Measurements from ENCODE around the gene CHSY3. TPM values are rescaled to one million over a fixed set of nuclear protein-coding genes. Genes with fewer than 3 reads are reported as not detected.

CHSY3 gene
- total RNA-seq, 1 donor from 2014 or later = 9.4 TPM

- TF ChIP-seq, protein P1, sequence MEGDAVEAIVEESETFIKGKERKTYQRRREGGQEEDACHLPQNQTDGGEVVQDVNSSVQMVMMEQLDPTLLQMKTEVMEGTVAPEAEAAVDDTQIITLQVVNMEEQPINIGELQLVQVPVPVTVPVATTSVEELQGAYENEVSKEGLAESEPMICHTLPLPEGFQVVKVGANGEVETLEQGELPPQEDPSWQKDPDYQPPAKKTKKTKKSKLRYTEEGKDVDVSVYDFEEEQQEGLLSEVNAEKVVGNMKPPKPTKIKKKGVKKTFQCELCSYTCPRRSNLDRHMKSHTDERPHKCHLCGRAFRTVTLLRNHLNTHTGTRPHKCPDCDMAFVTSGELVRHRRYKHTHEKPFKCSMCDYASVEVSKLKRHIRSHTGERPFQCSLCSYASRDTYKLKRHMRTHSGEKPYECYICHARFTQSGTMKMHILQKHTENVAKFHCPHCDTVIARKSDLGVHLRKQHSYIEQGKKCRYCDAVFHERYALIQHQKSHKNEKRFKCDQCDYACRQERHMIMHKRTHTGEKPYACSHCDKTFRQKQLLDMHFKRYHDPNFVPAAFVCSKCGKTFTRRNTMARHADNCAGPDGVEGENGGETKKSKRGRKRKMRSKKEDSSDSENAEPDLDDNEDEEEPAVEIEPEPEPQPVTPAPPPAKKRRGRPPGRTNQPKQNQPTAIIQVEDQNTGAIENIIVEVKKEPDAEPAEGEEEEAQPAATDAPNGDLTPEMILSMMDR (IDR thresholded peaks at IDR 0.05; ENCODE audit: insufficient read depth, low read depth, low read length) = no peak
- no peak for TF ChIP-seq EZH2 (IDR thresholded peaks at IDR 0.05; ENCODE audit: insufficient read depth, low read length)
- H2AFZ ChIP-seq (ENCODE audit: low read depth, low read length) = no peak overlapping the region
- no peak overlapping the region for H3K4me3 ChIP-seq (ENCODE audit: insufficient read depth, low read depth, low read length)
- no peaks in the 10 kb centered on the region for H3K27me3 ChIP-seq (ENCODE audit: insufficient read depth, low read length)
- H3K79me2 ChIP-seq (ENCODE audit: insufficient read depth, low read length) = no peaks in the 10 kb centered on the region
- H3K4me1 ChIP-seq (ENCODE audit: insufficient read depth, low read length) = no peaks in the 10 kb centered on the region
- H3K4me3 Mint-ChIP-seq (ENCODE audit: unreplicated experiment) = no peak overlapping the region
- DNase-seq (ENCODE audit: low read depth) = no peak
- FAIRE-seq = no peak
- H3K9me3 Mint-ChIP-seq (ENCODE audit: unreplicated experiment) = peaks cover 5% of the 10 kb centered on the region
- H3K36me3 Mint-ChIP-seq (ENCODE audit: low read depth, unreplicated experiment) = no peaks in the 10 kb centered on the region
- no peaks in the 10 kb centered on the region for H3K4me1 Mint-ChIP-seq (ENCODE audit: low read depth, unreplicated experiment)
- H3K27ac Mint-ChIP-seq (ENCODE audit: unreplicated experiment) = no peak overlapping the region
- no peak overlapping the region for H3K4me2 ChIP-seq (ENCODE audit: low read length)
- no peaks in the 10 kb centered on the region for H4K20me1 ChIP-seq (ENCODE audit: insufficient read depth, low read length)
- H3K27ac ChIP-seq (ENCODE audit: low read depth, low read length) = no peak overlapping the region
- no peak overlapping the region for H3K9ac ChIP-seq (ENCODE audit: low read length)
- no peaks in the 10 kb centered on the region for H3K27me3 Mint-ChIP-seq (ENCODE audit: low read depth, unreplicated experiment)
- H3K9me3 ChIP-seq (ENCODE audit: insufficient read depth, low read depth, low read length) = no peaks in the 10 kb centered on the region
- H3K36me3 ChIP-seq (ENCODE audit: insufficient read depth, low read length) = no peaks in the 10 kb centered on the region
These were observed 46.8 kb downstream of the CHSY3 start for GRCh38 chr5:129951039-129951438.

- H3K9me3 Mint-ChIP-seq (ENCODE audit: unreplicated experiment) = peaks cover 4% of the 10 kb centered on the region
- no peaks in the 10 kb centered on the region for H3K27me3 Mint-ChIP-seq (ENCODE audit: low read depth, unreplicated experiment)
- H3K4me1 ChIP-seq (ENCODE audit: insufficient read depth, low read length) = peaks cover 8% of the 10 kb centered on the region
- no peak overlapping the region for H3K4me3 ChIP-seq (ENCODE audit: insufficient read depth, low read depth, low read length)
- peak overlapping the region; percentile 53 for H3K27ac Mint-ChIP-seq (ENCODE audit: unreplicated experiment)
- DNase-seq (ENCODE audit: low read depth) (no peak), FAIRE-seq (no peak)
- H3K9me3 ChIP-seq (ENCODE audit: insufficient read depth, low read depth, low read length) = no peaks in the 10 kb centered on the region
- no peaks in the 10 kb centered on the region for H3K79me2 ChIP-seq (ENCODE audit: insufficient read depth, low read length)
- H3K27me3 ChIP-seq (ENCODE audit: insufficient read depth, low read length) = no peaks in the 10 kb centered on the region
- no peak overlapping the region for H2AFZ ChIP-seq (ENCODE audit: low read depth, low read length)
- H4K20me1 ChIP-seq (ENCODE audit: insufficient read depth, low read length) = no peaks in the 10 kb centered on the region
- no peaks in the 10 kb centered on the region for H3K36me3 ChIP-seq (ENCODE audit: insufficient read depth, low read length)
- no peaks in the 10 kb centered on the region for H3K36me3 Mint-ChIP-seq (ENCODE audit: low read depth, unreplicated experiment)
- no peak overlapping the region for H3K27ac ChIP-seq (ENCODE audit: low read depth, low read length)
- no peak overlapping the region for H3K4me3 Mint-ChIP-seq (ENCODE audit: unreplicated experiment)
- H3K4me2 ChIP-seq (ENCODE audit: low read length) = no peak overlapping the region
- H3K4me1 Mint-ChIP-seq (ENCODE audit: low read depth, unreplicated experiment) = peaks cover 19% of the 10 kb centered on the region
- H3K9ac ChIP-seq (ENCODE audit: low read length) = no peak overlapping the region
- TF ChIP-seq, protein P1 (IDR thresholded peaks at IDR 0.05; ENCODE audit: insufficient read depth, low read depth, low read length) = no peak
- TF ChIP-seq EZH2 (IDR thresholded peaks at IDR 0.05; ENCODE audit: insufficient read depth, low read length) = no peak
These were observed 54.3 kb downstream of the CHSY3 start for GRCh38 chr5:129958581-129958980.

- Mint-ChIP-seq H3K4me3 (ENCODE audit: unreplicated experiment) (no peak overlapping the region), H3K9me3 (ENCODE audit: unreplicated experiment) (no peaks in the 10 kb centered on the region), H3K27me3 (ENCODE audit: low read depth, unreplicated experiment) (no peaks in the 10 kb centered on the region), H3K36me3 (ENCODE audit: low read depth, unreplicated experiment) (no peaks in the 10 kb centered on the region), H3K27ac (ENCODE audit: unreplicated experiment) (no peak overlapping the region), H3K4me1 (ENCODE audit: low read depth, unreplicated experiment) (peaks cover 23% of the 10 kb centered on the region)
- Histone ChIP-seq H3K36me3 (ENCODE audit: insufficient read depth, low read length) (no peaks in the 10 kb centered on the region), H3K9me3 (ENCODE audit: insufficient read depth, low read depth, low read length) (no peaks in the 10 kb centered on the region), H3K79me2 (ENCODE audit: insufficient read depth, low read length) (no peaks in the 10 kb centered on the region), H3K4me1 (ENCODE audit: insufficient read depth, low read length) (peaks cover 14% of the 10 kb centered on the region), H2AFZ (ENCODE audit: low read depth, low read length) (no peak overlapping the region), H3K27ac (ENCODE audit: low read depth, low read length) (no peak overlapping the region), H3K9ac (ENCODE audit: low read length) (no peak overlapping the region), H3K27me3 (ENCODE audit: insufficient read depth, low read length) (no peaks in the 10 kb centered on the region), H3K4me3 (ENCODE audit: insufficient read depth, low read depth, low read length) (no peak overlapping the region), H3K4me2 (ENCODE audit: low read length) (no peak overlapping the region), H4K20me1 (ENCODE audit: insufficient read depth, low read length) (no peaks in the 10 kb centered on the region)
- no peak for TF ChIP-seq EZH2 (IDR thresholded peaks at IDR 0.05; ENCODE audit: insufficient read depth, low read length)
- TF ChIP-seq, protein P1 (IDR thresholded peaks at IDR 0.05; ENCODE audit: insufficient read depth, low read depth, low read length) = no peak
- FAIRE-seq = no peak
- DNase-seq (ENCODE audit: low read depth) = no peak
These were observed 56.6 kb downstream of the CHSY3 start for GRCh38 chr5:129960831-129961230.
